WI38 (cell line): Measurements from ENCODE around the gene ANTXR2.

ENCODE experiments used
- H3K4me3 ChIP-seq: 2 replicates; pipeline ENCODE4 v1.5.1; 2011; ENCODE audit warnings: low read depth, mild to moderate bottlenecking, control low read depth, low read length
- TF ChIP-seq, protein P1 (sequence below): IDR thresholded peaks from 2 replicates; pipeline ENCODE4 v1.5.1; 2012; ENCODE audit warnings: low read depth, mild to moderate bottlenecking, control low read depth, low read length

ANTXR2 gene

DNA sequence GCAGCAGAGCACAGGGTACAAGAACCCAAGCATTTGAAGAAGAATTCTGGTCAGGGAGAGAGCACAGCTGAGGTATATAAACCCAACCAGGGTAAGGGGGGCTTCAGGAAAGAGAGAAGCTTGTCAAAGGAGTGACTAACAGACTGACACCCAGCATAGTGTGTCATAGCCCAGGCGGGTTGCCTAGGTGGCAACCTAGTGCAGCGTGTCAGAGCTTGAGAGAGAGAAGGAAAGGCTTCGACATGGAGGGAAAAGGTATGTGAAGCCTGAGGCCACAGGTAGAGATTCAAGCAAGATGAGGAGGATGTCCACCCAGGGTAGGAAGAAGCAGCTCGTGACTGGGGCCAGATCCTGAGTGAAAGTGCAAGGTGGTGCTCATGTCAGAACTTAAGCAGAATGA is 8.5 kb upstream of the ANTXR2 start:
- TF ChIP-seq, protein P1, sequence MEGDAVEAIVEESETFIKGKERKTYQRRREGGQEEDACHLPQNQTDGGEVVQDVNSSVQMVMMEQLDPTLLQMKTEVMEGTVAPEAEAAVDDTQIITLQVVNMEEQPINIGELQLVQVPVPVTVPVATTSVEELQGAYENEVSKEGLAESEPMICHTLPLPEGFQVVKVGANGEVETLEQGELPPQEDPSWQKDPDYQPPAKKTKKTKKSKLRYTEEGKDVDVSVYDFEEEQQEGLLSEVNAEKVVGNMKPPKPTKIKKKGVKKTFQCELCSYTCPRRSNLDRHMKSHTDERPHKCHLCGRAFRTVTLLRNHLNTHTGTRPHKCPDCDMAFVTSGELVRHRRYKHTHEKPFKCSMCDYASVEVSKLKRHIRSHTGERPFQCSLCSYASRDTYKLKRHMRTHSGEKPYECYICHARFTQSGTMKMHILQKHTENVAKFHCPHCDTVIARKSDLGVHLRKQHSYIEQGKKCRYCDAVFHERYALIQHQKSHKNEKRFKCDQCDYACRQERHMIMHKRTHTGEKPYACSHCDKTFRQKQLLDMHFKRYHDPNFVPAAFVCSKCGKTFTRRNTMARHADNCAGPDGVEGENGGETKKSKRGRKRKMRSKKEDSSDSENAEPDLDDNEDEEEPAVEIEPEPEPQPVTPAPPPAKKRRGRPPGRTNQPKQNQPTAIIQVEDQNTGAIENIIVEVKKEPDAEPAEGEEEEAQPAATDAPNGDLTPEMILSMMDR = no peak
- no peak overlapping the region for H3K4me3 ChIP-seq

DNA sequence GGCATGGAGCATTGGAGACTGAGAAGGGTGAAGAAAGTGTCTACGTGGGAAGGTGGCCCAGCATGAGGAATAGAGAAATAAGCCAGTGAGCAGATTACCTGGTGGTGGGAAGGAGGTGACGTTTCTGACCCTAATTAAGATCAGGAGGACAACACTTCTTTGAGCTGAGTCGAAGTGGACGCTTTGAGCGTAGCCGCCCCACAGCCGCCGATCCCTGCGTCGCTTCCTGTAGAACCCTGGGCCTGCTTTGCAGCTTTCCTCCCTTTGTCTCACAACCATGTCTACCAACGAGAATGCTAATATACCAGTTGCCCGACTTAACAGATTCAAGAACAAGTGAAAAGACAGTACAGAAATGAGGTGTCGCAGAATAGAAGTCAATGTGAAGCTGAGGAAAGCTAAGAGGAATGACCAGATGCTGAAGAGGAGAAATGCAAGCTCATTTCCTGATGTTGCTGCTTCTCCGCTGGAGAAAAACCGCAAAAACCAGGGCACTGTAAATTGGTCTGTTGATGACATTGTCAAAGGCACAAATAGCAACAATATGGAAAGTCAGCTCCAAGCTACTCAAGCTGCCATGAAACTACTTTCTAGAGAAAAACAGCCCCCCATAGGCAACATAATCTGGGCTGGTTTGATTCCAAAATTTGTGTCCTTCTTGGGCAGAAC is 6.4 kb upstream of the ANTXR2 start:
- TF ChIP-seq, protein P1 = no peak
- H3K4me3 ChIP-seq = no peak overlapping the region

DNA sequence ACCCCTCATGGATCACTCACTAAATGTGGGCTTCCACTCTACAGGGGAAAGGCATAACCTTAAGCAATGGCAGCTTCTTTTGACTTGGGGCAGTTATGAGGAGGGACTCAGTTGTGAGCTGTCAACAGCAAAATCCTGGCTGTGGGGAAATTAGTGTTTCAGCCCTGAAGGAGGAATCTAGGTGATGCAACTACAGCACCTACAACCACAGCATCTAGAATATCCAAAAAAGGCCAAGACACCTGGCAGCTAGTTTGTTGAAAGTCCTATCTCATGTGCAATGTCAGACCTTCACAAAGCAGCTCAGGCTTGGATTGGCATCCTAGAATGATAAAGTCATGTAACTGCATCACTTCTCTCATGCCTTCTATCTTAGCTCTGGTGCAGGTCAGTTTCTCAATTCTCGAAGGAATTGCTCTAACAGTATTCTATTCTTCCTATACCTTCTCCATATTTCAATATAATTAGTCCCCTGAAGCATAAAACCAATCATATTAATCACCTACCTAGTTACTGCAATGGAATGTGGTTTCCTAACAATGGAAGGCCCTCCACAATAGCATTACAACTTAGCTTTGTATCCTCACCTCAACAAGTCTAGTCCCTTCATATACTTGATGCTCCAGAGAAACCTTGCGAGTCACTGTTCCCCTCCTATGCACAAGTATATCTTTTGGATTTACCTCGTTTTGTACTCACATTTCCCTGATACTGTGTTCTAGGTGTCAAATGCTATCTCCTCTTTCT is 5.5 kb upstream of the ANTXR2 start:
- TF ChIP-seq, protein P1 = no peak

DNA sequence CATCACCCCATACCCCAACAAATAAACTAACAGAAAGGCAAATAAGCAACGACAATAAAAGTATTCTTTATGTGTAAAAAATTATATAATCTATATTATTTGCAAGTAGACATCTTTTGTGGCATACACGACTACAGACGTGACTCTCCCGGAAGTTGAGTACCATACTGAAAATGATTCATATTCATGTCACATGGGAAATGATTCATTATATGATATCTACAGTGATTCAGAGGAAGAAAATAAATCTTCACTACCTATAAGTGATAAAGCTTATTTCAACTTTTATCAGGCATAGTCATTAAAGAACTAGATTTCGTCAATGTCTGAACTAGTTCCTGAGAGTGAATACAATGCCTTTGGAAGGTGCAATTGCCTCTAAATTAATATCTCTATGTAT is 4.6 kb upstream of the ANTXR2 start:
- no peak overlapping the region for H3K4me3 ChIP-seq
- TF ChIP-seq, protein P1 = no peak

More for the DNA sequence above, 5.5 kb upstream of the ANTXR2 start:
- H3K4me3 ChIP-seq = no peak overlapping the region

DNA sequence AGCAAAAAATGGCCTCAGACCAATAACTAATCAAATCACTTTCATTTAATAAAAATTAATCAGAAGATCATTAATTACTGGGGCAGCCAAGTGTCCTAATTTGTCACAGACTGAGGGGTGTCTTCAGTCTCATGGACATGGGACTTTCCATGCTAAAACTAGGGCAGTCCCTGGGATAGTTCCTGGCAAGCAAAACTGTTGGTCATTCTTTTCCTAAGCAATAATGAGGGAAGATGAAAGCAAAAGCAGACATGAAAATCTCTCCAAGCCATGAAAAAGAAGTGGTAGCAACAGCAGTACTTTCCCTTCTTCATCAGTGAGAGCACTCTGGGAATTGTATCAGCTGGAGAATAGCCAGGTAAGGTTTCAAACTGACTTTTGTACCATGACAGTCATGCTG is 3.7 kb upstream of the ANTXR2 start:
- H3K4me3 ChIP-seq = no peak overlapping the region
- TF ChIP-seq, protein P1 = no peak

DNA sequence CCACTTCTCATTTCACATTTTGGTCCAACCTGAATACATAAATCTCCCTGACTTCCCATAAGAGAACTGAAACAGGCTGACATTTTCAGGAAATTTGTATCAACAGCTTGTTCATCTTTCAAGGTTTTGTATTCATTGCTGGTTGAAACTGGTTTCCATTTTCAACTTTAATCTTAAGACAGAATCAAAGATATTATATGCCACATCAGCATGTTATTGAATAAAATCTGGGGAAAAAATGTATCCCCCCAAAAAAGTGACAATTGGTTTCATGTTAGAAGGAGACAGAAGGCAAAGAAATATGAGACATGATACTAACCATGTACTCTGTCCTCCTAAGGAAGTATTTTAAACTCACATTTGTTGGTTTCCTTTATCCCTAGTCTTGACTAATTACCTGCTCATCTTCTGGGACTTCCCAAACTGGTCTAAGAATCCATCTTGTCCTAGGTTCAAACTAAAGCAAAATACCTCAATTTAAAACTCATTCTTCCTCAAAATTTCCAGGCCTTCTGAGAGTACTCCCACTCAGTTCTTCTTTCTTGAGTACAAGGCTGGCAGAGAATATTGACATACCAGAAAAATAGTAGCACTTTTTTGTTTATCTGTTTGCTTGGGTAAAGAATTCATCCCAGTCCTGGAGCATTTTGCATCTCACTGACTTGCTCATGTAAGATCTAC is 3.1 kb upstream of the ANTXR2 start:
- no peak overlapping the region for H3K4me3 ChIP-seq
- TF ChIP-seq, protein P1 = no peak

DNA sequence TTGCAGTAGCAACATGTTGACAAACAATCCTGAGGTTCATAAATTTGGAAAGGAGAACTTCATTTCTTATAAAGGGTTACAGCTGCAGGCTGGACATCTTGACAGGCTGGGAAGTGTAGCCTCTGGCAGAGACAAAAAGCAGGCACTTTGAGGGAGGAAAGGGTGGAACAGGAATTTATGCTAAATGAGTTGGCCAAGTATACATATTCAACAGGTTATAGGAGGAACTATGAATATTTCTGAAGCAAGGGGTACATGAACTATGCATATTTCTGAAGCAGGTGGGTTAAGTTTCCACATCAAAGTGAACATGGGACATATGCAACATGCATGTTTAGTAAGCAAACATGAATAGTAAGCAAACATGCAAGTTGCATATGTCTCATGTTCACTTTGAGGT is 1.6 kb upstream of the ANTXR2 start:
- TF ChIP-seq, protein P1 = no peak
- H3K4me3 ChIP-seq = no peak overlapping the region
